K562 (cell line): ENCODE data around the gene COX10. TPM values are rescaled to one million over a fixed set of nuclear protein-coding genes. Genes with fewer than 3 reads are reported as not detected.

Source experiments
- ATAC-seq: fragments of 200-7000 bp; cut with Tn5 transposase; 3 replicates; pipeline ENCODE4 v1.9.1; 2020; ENCODE audit warnings: moderate library complexity
- BruUV-seq: library from RNA; stranded (reverse); fragments of 400-500 nt; replicated peaks from 2 replicates; lab custom pipeline; 2021; lab: Mats Ljungman, UMichigan
- CTCF ChIA-PET: fragments of 300-600 bp; formaldehyde crosslinking; extraction: SDS; loops from one replicate; lab custom pipeline; 2021; ENCODE audit warnings: low intra/inter-chr PET ratio; lab: Yijun Ruan, JAX
- POLR2A ChIA-PET: fragments of 300-600, 350-650 bp; sonication (Branson Sonifier 250); formaldehyde crosslinking; extraction: SDS; loops from one replicate; lab custom pipeline; 2021; ENCODE audit warnings: antibody characterized with exemption, inconsistent platforms; lab: Yijun Ruan, JAX
- DNase-seq, 4 experiments: peaks; one replicate each; pipeline versions ENCODE4 v3.0.0 to v3.0.0-alpha.2; 2011 to 2018; ENCODE audit warnings: low spot score in 3 of 4, mixed read lengths in 3 of 4; ENCODE audit errors: extremely low read depth in 1 of 4
- FAIRE-seq: peaks from 2 replicates; lab custom pipeline; 2011; peaks lifted over from hg19 to GRCh38; lab: Jason Lieb, UNC
- H2AFZ ChIP-seq: 2 replicates; pipeline ENCODE4 v1.6.0; 2011; ENCODE audit warnings: low read depth, low read length, control low read depth, inconsistent platforms
- H3K27ac ChIP-seq: fragments of 200-600 bp; 3 replicates; pipeline ENCODE4 v1.8.0; 2011; ENCODE audit warnings: low read depth, mild to moderate bottlenecking, control low read depth, inconsistent platforms, low read length, moderate library complexity, mixed read lengths; ENCODE audit errors: extremely low read depth
- H3K27me3 ChIP-seq, 2 experiments: fragments of 300-600 bp in 1 of 2; 2 replicates in 1 of 2; 3 replicates in 1 of 2; pipeline versions ENCODE4 v1.6.0 to v1.8.0; 2011; ENCODE audit warnings: inconsistent platforms in 2 of 2, low read length in 2 of 2, mild to moderate bottlenecking in 1 of 2, mixed read lengths in 1 of 2, moderate library complexity in 1 of 2; ENCODE audit not compliant: control insufficient read depth in 2 of 2, insufficient read depth in 2 of 2
- H3K36me3 ChIP-seq: fragments of 300-600 bp; 3 replicates; pipeline ENCODE4 v1.8.0; 2011; ENCODE audit warnings: mild to moderate bottlenecking, low read length, inconsistent platforms; ENCODE audit not compliant: control insufficient read depth, insufficient read depth
- H3K4me1 ChIP-seq, 2 experiments: fragments of 200-600 bp in 1 of 2; replicated peaks in 1 of 2; 2 replicates in 1 of 2; 3 replicates in 1 of 2; pipeline versions ENCODE4 v1.5.1 to v1.8.0; 2011; ENCODE audit warnings: inconsistent platforms in 2 of 2, low read length in 2 of 2, mild to moderate bottlenecking in 1 of 2, mixed read lengths in 1 of 2, moderate library complexity in 1 of 2; ENCODE audit not compliant: control insufficient read depth in 2 of 2, insufficient read depth in 2 of 2
- H3K4me2 ChIP-seq: 2 replicates; pipeline ENCODE4 v1.6.1; 2011; ENCODE audit warnings: low read length, control low read depth, inconsistent platforms, mixed read lengths; ENCODE audit not compliant: insufficient read depth
- H3K4me3 ChIP-seq: fragments of 200-600 bp; sonication (generic), shearing (Covaris generic); 2 replicates; pipeline ENCODE4 v1.5.1; 2016; ENCODE audit warnings: control low read depth, inconsistent platforms
- H3K79me2 ChIP-seq: fragments of 200-600 bp; 3 replicates; pipeline ENCODE4 v1.8.0; 2011; ENCODE audit warnings: low read length, inconsistent platforms; ENCODE audit not compliant: control insufficient read depth, insufficient read depth
- H3K9ac ChIP-seq, 2 experiments: 2 replicates each; pipeline versions ENCODE4 v1.6.0 to v1.6.1; 2011; ENCODE audit warnings: low read depth in 2 of 2, low read length in 2 of 2, control low read depth in 1 of 2, inconsistent platforms in 1 of 2, mild to moderate bottlenecking in 1 of 2, mixed read lengths in 1 of 2; ENCODE audit not compliant: insufficient read depth in 1 of 2
- H3K9me1 ChIP-seq: one replicate; pipeline ENCODE4 v1.6.0; 2011; ENCODE audit warnings: inconsistent platforms, mild to moderate bottlenecking, low read length, moderate library complexity; ENCODE audit not compliant: control insufficient read depth, insufficient read depth
- H3K9me3 ChIP-seq: replicated peaks from 2 replicates; pipeline ENCODE4 v1.5.1; 2011; ENCODE audit warnings: low read depth, low read length, inconsistent platforms; ENCODE audit not compliant: control insufficient read depth, insufficient read depth
- H4K20me1 ChIP-seq: replicated peaks from 2 replicates; pipeline ENCODE4 v1.6.1; 2011; ENCODE audit warnings: low read length, inconsistent platforms, mixed read lengths; ENCODE audit not compliant: control insufficient read depth, insufficient read depth
- GABPB2 ChIP-seq: fragments of 250-450 bp; sonication (Bioruptor Pico); conservative IDR thresholded peaks from 2 replicates; pipeline ENCODE4 v1.5.1; 2021; ENCODE audit warnings: mild to moderate bottlenecking
- NFIC ChIP-seq: fragments of 450-650 bp; IDR thresholded peaks from 2 replicates; pipeline ENCODE4 v1.6.1; 2017; ENCODE audit warnings: mild to moderate bottlenecking, inconsistent platforms
- PHB2 ChIP-seq: fragments of 450-650 bp; IDR thresholded peaks from 2 replicates; pipeline ENCODE4 v1.6.1; 2017; ENCODE audit warnings: low read depth
- SIN3B ChIP-seq: fragments of 450-650 bp; IDR thresholded peaks from 2 replicates; pipeline ENCODE4 v1.6.1; 2017; ENCODE audit warnings: low read depth, mild to moderate bottlenecking, moderate library complexity
- SMARCE1 ChIP-seq: fragments of 450-650 bp; IDR thresholded peaks from 2 replicates; pipeline ENCODE4 v1.7.1; 2016; ENCODE audit warnings: mild to moderate bottlenecking
- WGBS: fragments of 100-300 bp; shearing (Covaris generic); methylation state at CpG from one replicate; pipeline ENCODE4 v1.1.6; 2016; ENCODE audit warnings: low coverage, mixed read lengths; ENCODE audit not compliant: insufficient coverage; ENCODE audit errors: missing lambda C conversion rate; 5-methylcytosine and 5-hydroxymethylcytosine counted together
- in situ Hi-C: fragments of 300-500 bp; cut with MboI; formaldehyde crosslinking; loops from 4 replicates; pipeline ENCODE4 v1.15.0; 2018; ENCODE audit warnings: inconsistent platforms, mixed read lengths
- intact Hi-C: fragments of 100-400 bp; cut with micrococcal nuclease; formaldehyde crosslinking; loops from 2 replicates; pipeline ENCODE4 v1.14.2; 2022
- polyA plus RNA-seq, 8 experiments: library from polyadenylated mRNA; depleted of rRNA in 4 of 8; stranded (reverse) in 5 of 8; unstranded in 3 of 8; fragments of >200 nt; fragmentation: Nextera tagmentation in 2 of 8; fragmentation: Illumina TruSeq in 1 of 8; extraction: Ambion mirVana in 2 of 8; extraction: Trizol in 1 of 8; gene quantifications; 2 replicates each; pipeline versions ENCODE4 v1.2.1 to v1.2.3, GENCODE V29; 2011 to 2014; ENCODE audit warnings: inconsistent platforms in 1 of 8, missing spikeins in 1 of 8
- total RNA-seq, 7 experiments: library from RNA; depleted of rRNA in 6 of 7; stranded (reverse); fragments of >200 nt in 6 of 7; fragmentation: Illumina TruSeq in 2 of 7; extraction: Trizol in 2 of 7; gene quantifications; 2 replicates each; pipeline versions ENCODE4 v1.2.1 to v1.2.3, GENCODE V29; 2011 to 2021; ENCODE audit warnings: low replicate concordance in 1 of 7
- TF ChIP-seq, protein P1 (sequence below): fragments of 450-650 bp; IDR thresholded peaks from 2 replicates; pipeline ENCODE4 v1.6.1; 2016
- TF ChIP-seq, protein P2 (sequence below): fragments of 450-650 bp; IDR thresholded peaks from 2 replicates; pipeline ENCODE4 v1.6.1; 2016; ENCODE audit warnings: antibody characterized with exemption
- TF ChIP-seq, protein P3 (sequence below): fragments of 450-650 bp; formaldehyde crosslinking; IDR thresholded peaks from 2 replicates; pipeline ENCODE4 v1.4.0; 2020; ENCODE audit warnings: mild to moderate bottlenecking, mixed read lengths

Gene COX10
- total and polyA plus RNA-seq, 9 of the 15 experiments (the other 6 are each of a cell fraction or from before 2014, with no cell fraction given), result 10.3 to 26.4 (median 17.8) TPM

DNA sequence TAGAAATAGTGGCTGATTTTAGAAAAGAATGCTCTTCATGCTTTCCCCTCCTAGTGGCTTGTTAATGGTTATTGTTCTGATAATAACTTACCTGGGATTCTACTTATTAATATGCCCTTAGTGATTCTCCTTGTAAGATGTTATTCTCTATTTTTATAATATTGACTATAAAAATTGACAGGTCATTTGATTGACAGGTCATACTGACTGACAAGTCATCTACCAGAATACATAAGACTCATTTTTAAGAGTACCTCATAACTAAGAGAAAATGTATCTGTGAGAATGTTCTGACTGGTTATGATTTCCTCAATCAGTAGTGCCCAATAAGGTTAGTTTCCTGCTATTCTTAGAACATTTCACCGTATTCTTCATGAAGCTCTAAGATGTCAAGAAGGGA, 8.6 kb upstream of the COX10 start:
- WGBS, result 86% methylated on average over 1 of the region's 1 CpG
- Histone ChIP-seq H3K9me1 (no peaks in the 10 kb centered on the region), H3K4me3 (no peak overlapping the region), H3K79me2 (peaks cover 5% of the 10 kb centered on the region; the same call in 1 of the 3 replicates), H2AFZ (no peak overlapping the region), H3K4me1 (no peaks in the 10 kb centered on the region), H3K36me3 (peaks cover 27% of the 10 kb centered on the region; the same call in 2 of the 3 replicates), H3K9me3 (no peaks in the 10 kb centered on the region), H3K27me3 (no peaks in the 10 kb centered on the region), H4K20me1 (no peaks in the 10 kb centered on the region), H3K9ac (no peak overlapping the region)
- DNase-seq (no peak), FAIRE-seq (no peak), ATAC-seq (no peak)
- CTCF ChIA-PET, result no interaction called here
- intact Hi-C loops, result no loop called here
- POLR2A ChIA-PET, result no interaction called here
- no TSS peak for BruUV-seq
- TF ChIP-seq, protein P1, sequence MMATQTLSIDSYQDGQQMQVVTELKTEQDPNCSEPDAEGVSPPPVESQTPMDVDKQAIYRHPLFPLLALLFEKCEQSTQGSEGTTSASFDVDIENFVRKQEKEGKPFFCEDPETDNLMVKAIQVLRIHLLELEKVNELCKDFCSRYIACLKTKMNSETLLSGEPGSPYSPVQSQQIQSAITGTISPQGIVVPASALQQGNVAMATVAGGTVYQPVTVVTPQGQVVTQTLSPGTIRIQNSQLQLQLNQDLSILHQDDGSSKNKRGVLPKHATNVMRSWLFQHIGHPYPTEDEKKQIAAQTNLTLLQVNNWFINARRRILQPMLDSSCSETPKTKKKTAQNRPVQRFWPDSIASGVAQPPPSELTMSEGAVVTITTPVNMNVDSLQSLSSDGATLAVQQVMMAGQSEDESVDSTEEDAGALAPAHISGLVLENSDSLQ, result peak; percentile 62; the same call in 1 of the 2 replicates
- TF ChIP-seq, protein P2, sequence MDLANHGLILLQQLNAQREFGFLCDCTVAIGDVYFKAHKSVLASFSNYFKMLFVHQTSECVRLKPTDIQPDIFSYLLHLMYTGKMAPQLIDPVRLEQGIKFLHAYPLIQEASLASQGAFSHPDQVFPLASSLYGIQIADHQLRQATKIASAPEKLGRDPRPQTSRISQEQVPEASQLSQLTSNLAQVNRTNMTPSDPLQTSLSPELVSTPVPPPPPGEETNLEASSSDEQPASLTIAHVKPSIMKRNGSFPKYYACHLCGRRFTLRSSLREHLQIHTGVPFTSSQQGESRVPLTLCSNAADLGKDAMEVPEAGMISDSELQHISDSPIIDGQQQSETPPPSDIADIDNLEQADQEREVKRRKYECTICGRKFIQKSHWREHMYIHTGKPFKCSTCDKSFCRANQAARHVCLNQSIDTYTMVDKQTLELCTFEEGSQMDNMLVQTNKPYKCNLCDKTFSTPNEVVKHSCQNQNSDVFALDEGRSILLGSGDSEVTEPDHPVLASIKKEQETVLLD, result no peak
- no peak for TF ChIP-seq PHB2
- TF ChIP-seq NFIC, result no peak
- TF ChIP-seq, protein P3, sequence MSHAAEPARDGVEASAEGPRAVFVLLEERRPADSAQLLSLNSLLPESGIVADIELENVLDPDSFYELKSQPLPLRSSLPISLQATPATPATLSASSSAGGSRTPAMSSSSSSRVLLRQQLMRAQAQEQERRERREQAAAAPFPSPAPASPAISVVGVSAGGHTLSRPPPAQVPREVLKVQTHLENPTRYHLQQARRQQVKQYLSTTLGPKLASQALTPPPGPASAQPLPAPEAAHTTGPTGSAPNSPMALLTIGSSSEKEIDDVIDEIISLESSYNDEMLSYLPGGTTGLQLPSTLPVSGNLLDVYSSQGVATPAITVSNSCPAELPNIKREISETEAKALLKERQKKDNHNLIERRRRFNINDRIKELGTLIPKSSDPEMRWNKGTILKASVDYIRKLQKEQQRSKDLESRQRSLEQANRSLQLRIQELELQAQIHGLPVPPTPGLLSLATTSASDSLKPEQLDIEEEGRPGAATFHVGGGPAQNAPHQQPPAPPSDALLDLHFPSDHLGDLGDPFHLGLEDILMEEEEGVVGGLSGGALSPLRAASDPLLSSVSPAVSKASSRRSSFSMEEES, result no peak
- no peak for TF ChIP-seq GABPB2
- TF ChIP-seq SIN3B, result no peak
- TF ChIP-seq SMARCE1, result no peak
- TF ChIP-seq, all 486 proteins: peak for 1
- in situ Hi-C loops, result no loop called here
- Histone ChIP-seq H3K27ac (no peak overlapping the region), H3K4me2 (no peak overlapping the region)
